ENCODE data around the gene HOXB13. TPM values are rescaled to one million over a fixed set of nuclear protein-coding genes. Genes with fewer than 3 reads are reported as not detected.

Gene HOXB13
- total RNA-seq, 2 experiments from 2014 or later, result not detected

DNA sequence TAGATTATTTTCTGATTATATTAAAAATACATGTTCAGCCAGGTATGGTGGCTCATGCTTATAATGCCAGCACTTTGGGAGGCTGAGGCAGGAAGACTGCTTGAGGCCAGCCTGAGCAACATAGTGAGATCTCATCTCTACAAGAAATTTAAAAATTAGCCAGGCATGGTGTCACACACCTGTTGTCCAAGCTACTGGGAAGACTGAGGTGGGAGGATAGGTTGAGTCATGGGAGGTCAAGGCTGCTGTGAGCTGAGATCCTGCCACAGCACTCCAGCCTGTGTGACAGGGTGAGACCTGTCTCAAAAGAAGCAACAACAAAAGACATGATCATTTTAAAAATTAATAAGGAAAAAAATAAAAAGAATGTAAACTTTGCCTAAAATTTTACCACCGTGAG is 46.9 kb downstream of the HOXB13 start:
- DNase-seq (no peak), ATAC-seq (ENCODE audit: low read depth) (no peak)
- H3K9me3 Mint-ChIP-seq, result no peaks in the 10 kb centered on the region
- H3K4me3 Mint-ChIP-seq, result no peak overlapping the region
- H3K4me1 Mint-ChIP-seq, result peaks cover 3% of the 10 kb centered on the region
- POLR2A ChIA-PET, result no interaction called here
- no peaks in the 10 kb centered on the region for H3K36me3 Mint-ChIP-seq
- H3K27me3 Mint-ChIP-seq, result peaks cover 32% of the 10 kb centered on the region
- no peak overlapping the region for H3K27ac Mint-ChIP-seq

DNA sequence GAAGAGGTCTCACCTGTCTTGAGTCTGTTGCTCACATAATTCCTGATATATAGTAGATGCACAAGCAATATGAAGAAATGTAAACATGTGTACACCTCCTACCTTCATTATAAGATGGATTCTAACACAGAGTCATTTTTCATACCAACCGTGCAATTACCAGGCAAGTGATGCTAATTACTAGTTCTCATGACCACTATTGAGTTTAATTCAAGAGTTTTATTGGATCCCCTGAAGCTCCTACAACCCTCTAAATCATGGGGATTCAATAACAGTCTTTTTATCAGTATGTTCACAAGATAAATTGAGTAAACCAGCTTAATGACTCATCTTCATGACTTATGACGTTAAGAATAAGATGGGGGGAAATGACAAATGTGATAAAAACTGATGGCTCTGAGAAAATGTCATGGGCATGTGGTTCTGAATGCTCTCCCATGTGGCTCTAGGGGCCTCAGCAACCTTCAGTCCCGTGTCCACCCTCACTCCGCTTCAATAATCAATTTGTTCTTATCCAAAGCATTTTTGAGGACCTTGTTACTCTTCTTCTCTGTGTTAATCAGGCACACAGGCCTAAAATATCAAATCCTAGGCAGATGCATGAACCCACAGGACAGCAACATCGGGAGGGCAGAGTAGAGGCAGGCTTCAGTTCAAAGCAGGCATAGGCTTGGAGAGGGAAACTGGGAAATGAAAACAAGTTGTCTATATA is 49.0 kb downstream of the HOXB13 start:
- Mint-ChIP-seq H3K4me1 (peaks cover 3% of the 10 kb centered on the region), H3K27ac (no peak overlapping the region), H3K27me3 (peaks cover 44% of the 10 kb centered on the region), H3K36me3 (no peaks in the 10 kb centered on the region), H3K9me3 (no peaks in the 10 kb centered on the region), H3K4me3 (no peak overlapping the region)
- no peak for ATAC-seq (ENCODE audit: low read depth)
- POLR2A ChIA-PET, result interaction anchor here (0.8 kb wide), 1 partner anchor 17 kb away, joined by 5 read pairs; no protein-coding TSS in a partner anchor
- no peak for DNase-seq

DNA sequence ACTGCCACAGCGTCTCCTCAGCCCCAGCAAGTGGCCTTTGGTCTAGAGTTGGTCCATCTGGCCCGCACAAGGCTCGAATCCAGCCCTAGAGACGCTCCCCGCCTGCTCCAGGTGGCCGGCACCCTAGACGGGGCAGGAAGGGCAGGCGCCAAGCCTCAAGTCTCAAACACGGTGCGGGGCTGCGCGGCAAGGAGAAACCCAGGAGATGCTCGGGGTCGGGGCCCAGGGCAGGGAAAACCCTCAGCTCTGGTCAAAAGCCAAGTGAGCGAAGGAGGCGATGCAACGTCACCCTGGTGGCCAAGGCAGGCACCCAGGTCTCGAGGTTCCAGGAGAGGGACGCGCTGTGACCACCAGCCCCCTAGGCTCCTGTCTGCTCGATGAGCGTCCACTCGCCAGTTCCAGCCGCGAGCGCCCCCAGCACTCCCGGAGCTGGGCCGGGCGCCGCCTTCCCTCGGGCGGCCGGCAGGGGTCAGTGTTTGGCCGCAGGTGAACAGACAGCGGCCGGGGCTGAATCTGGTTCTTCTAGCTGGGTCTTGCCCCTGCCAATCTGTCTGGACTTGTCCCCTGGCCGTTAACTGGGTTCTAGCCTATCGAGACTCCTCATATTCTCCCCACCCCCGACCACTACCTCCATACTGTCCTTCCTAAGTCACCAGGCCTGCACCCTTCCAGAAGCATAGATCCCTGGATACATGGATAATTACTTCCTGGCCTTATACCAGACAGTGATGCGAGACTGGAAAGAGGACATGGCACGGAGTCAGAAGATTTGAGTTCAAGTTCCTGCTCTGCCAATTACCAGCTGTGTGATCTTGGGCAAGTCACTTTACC is 50.2 kb downstream of the HOXB13 start:
- Mint-ChIP-seq H3K36me3 (no peaks in the 10 kb centered on the region), H3K9me3 (no peaks in the 10 kb centered on the region), H3K27ac (no peak overlapping the region), H3K4me3 (no peak overlapping the region), H3K27me3 (peaks cover 50% of the 10 kb centered on the region), H3K4me1 (peaks cover 3% of the 10 kb centered on the region)
- DNase-seq (peak; percentile 88), ATAC-seq (ENCODE audit: low read depth) (peak; percentile 84)
- POLR2A ChIA-PET, result interaction anchor here (0.8 to 0.9 kb wide), 2 partner anchors 16 to 214 kb away, joined by 3 to 5 read pairs; partner anchors contain the start of gene ATP5MC1

- Mint-ChIP-seq H3K4me1 (peaks cover 3% of the 10 kb centered on the region), H3K27ac (no peak overlapping the region), H3K4me3 (no peak overlapping the region), H3K36me3 (no peaks in the 10 kb centered on the region), H3K9me3 (no peaks in the 10 kb centered on the region), H3K27me3 (peaks cover 55% of the 10 kb centered on the region)
- DNase-seq (no peak), ATAC-seq (ENCODE audit: low read depth) (no peak)
- POLR2A ChIA-PET, result no interaction called here
Observed at GRCh38 chr17:48676963-48677558, 51.5 kb downstream of the HOXB13 start.

Small RNA genes lying within 50 kb of the gene (microRNA-seq; reads per million reads assigned to microRNA genes)
- gene MIR3185, result not detected

Other genes with a start within 250 kb of the HOXB13 start
- not detected for gene HOXB1, start 197.7 kb downstream of the HOXB13 start, total RNA-seq
- gene HOXB2, start 183.6 kb downstream of the HOXB13 start, total RNA-seq, result 10 to 100 TPM; 19.5 to 20.0 TPM
- gene HOXB4, start 150.4 kb downstream of the HOXB13 start, total RNA-seq, result 1 to 10 TPM; 5.3 to 6.4 TPM
- 10 to 100 TPM; 10.5 to 13.6 TPM for gene HOXB3, start 138.5 kb downstream of the HOXB13 start, total RNA-seq
- gene HOXB5, start 135.0 kb downstream of the HOXB13 start, total RNA-seq, result not detected
- not detected for gene HOXB6, start 123.8 kb downstream of the HOXB13 start, total RNA-seq
- 1 to 10 TPM in 1 of 2 experiments, under 1 TPM in 1; 0.80 to 1.0 TPM for gene HOXB7, start 117.7 kb downstream of the HOXB13 start, total RNA-seq
- not detected for gene HOXB8, start 113.5 kb downstream of the HOXB13 start, total RNA-seq
- gene HOXB9, start 102.4 kb downstream of the HOXB13 start, total RNA-seq, result under 1 TPM; 0.11 to 0.23 TPM
- gene PRAC1, start 6.2 kb downstream of the HOXB13 start, total RNA-seq, result not detected
- not detected for gene PRAC2, start 5.6 kb downstream of the HOXB13 start, total RNA-seq
- not detected for gene TTLL6, start 88.5 kb upstream of the HOXB13 start, total RNA-seq
- gene CALCOCO2, start 102.3 kb upstream of the HOXB13 start, total RNA-seq, result 100 to 1,000 TPM; 179 to 199 TPM
- 10 to 100 TPM; 53.4 to 61.9 TPM for gene ATP5MC1, start 164.0 kb upstream of the HOXB13 start, total RNA-seq
- gene UBE2Z, start 179.7 kb upstream of the HOXB13 start, total RNA-seq, result 10 to 100 TPM; 71.6 to 74.7 TPM
- gene SNF8, start 216.1 kb upstream of the HOXB13 start, total RNA-seq, result 10 to 100 TPM; 82.6 to 96.2 TPM
- gene GIP, start 239.8 kb upstream of the HOXB13 start, total RNA-seq, result not detected